NCI-H2196 (cell line): Measurements from ENCODE around the gene MAML1.

ENCODE experiments used
- DNase-seq: peaks from one replicate; lab custom pipeline; 2025; ENCODE audit not compliant: unreplicated experiment; lab: John Stamatoyannopoulos, UW

The MAML1 gene

GRCh38 chr5:179820483-179821297, 88.1 kb downstream of the MAML1 start, which contains the start of gene SQSTM1:
TSS of gene SQSTM1 (plus strand) at chr5:179820905. CDS start at chr5:179820937, 32 bp downstream.
- DNase-seq: peak; percentile 80

- DNase-seq: peak; percentile 92
Observed at GRCh38 chr5:179821298-179822058, 88.9 kb downstream of the MAML1 start.

- no peak for DNase-seq
Observed at GRCh38 chr5:179822059-179822432, 89.4 kb downstream of the MAML1 start.

- DNase-seq: no peak
Observed at GRCh38 chr5:179822444-179822990, 89.9 kb downstream of the MAML1 start.

GRCh38 chr5:179823937-179824744, 91.5 kb downstream of the MAML1 start:
- no peak for DNase-seq

GRCh38 chr5:179824745-179825112, 92.1 kb downstream of the MAML1 start:
- no peak for DNase-seq

GRCh38 chr5:179825655-179826182, 93.1 kb downstream of the MAML1 start:
- DNase-seq: no peak
